GM12873 (cell line): Measurements from ENCODE around the gene SGCD.

Source experiments
- CTCF ChIP-seq: IDR thresholded peaks from 2 replicates; pipeline ENCODE4 v1.5.1; 2012; ENCODE audit warnings: low read depth, mild to moderate bottlenecking, moderate library complexity, low read length, control low read depth; ENCODE audit not compliant: insufficient read depth; ENCODE audit errors: missing control alignments

Gene SGCD

GRCh38 chr5:156623381-156624040, 296.5 kb downstream of the SGCD start:
- no peak for TF ChIP-seq CTCF

- no peak for TF ChIP-seq CTCF
These were observed 297.7 kb downstream of the SGCD start for GRCh38 chr5:156624686-156625085.

- TF ChIP-seq CTCF, result no peak
These were observed 301.5 kb downstream of the SGCD start for GRCh38 chr5:156628421-156628820.

- no peak for TF ChIP-seq CTCF
These were observed 304.0 kb downstream of the SGCD start for GRCh38 chr5:156631005-156631404.

- no peak for TF ChIP-seq CTCF
These were observed 307.3 kb downstream of the SGCD start for GRCh38 chr5:156634301-156634700.

- no peak for TF ChIP-seq CTCF
These were observed 313.8 kb downstream of the SGCD start for GRCh38 chr5:156640691-156641241.

- TF ChIP-seq CTCF, result no peak
These were observed 314.7 kb downstream of the SGCD start for GRCh38 chr5:156641686-156642085.
